ENCODE measurements around the gene MARK4.

GRCh38 chr19:45256836-45257235, 5.8 kb downstream of the MARK4 start:
- no peak for TF ChIP-seq CBX2 (IDR thresholded peaks at IDR 0.05; ENCODE audit: borderline replicate concordance, low read depth)
- TF ChIP-seq CTCF (IDR thresholded peaks at IDR 0.05) = no peak
- TF ChIP-seq E2F6 (IDR thresholded peaks at IDR 0.05; ENCODE audit: borderline replicate concordance, low read depth) = no peak
- no peak for TF ChIP-seq NFE2L2 (conservative IDR thresholded peaks at IDR 0.05; ENCODE audit: low read length)
- no peak for TF ChIP-seq POLR2A (IDR thresholded peaks at IDR 0.05; ENCODE audit: low read length)
- TF ChIP-seq EP300 (IDR thresholded peaks at IDR 0.05) = no peak
- no peak for TF ChIP-seq PHF8 (IDR thresholded peaks at IDR 0.05; ENCODE audit: borderline replicate concordance, low read depth)
